SH-SY5Y (cell line): ENCODE data around the gene PRPF4.

Experiments
- GATA2 ChIP-seq: IDR thresholded peaks from 2 replicates; pipeline ENCODE4 v1.6.1; 2011; ENCODE audit warnings: mild to moderate bottlenecking, low read depth, low read length
- GATA3 ChIP-seq: IDR thresholded peaks from 2 replicates; pipeline ENCODE4 v1.6.1; 2011; ENCODE audit warnings: low read depth, mild to moderate bottlenecking, low read length, moderate library complexity

DNA sequence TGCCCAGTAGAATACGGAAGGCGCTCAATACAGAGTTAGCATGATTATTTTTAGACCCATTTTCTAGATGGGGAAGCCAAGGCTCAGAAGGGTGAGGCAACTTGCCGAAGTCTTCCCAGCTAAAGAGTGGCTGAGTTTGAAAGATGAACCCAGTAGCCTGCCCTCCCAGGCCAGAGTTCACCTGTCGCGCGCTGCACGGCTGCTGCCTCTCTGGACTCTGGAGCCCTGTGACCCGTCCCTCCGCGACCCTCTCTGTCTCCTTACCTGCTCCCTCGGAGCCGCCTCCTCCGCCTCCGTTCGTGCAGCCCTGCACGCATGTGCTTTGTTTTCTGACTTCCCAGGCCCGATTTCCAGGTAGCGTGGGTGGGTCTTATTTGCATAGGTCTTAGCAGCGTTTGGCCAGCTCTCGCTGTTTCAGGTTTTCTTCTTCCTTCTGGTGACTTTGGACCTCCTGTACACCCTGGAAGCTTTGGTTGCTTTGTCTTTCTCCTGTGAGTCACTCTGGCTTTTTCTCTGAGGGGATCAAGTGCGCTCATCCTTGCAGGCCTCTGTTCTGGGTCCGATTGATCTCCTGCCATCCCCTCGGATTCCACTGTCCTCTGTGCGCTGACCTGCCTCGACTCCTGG is 27.4 kb downstream of the PRPF4 start, which contains the start of gene RNF183:
- TF ChIP-seq GATA3, result no peak
- TF ChIP-seq GATA2, result no peak
